GM18498 (cell line): ENCODE data around the gene MAP4K2.

ENCODE experiments used
- ATAC-seq: cut with Tn5 transposase; IDR thresholded peaks from one replicate; pipeline ENCODE4 v1.9.1; 2021; ENCODE audit warnings: mild to moderate bottlenecking, moderate library complexity; ENCODE audit not compliant: unreplicated experiment

The MAP4K2 gene

DNA sequence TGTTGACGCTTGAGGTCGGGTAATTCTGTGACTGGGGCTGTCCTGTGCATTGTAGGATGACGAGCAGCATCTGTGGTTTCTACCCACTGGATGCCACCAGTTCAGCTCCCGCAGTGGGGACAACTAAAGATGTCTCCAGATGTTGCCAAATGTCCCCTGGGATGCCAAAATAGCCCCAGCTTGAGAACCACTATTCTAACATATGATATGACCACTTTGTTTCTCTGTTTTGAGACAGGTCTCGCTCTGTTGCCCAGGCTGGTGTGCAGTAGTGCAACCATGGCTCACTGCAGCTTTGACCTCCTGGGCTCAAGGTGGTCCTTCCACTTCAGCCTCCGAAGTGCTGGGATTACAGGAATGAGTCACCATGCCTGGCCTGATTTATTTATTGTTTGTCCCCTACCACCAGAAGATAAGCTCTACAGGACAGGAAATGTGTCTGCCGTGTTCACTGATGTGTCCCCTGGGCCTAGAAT lies 11.7 kb upstream of the MAP4K2 start:
- peak; percentile 50 for ATAC-seq

GRCh38 chr11:64813826-64814225 lies 10.8 kb upstream of the MAP4K2 start:
- ATAC-seq, result no peak

DNA sequence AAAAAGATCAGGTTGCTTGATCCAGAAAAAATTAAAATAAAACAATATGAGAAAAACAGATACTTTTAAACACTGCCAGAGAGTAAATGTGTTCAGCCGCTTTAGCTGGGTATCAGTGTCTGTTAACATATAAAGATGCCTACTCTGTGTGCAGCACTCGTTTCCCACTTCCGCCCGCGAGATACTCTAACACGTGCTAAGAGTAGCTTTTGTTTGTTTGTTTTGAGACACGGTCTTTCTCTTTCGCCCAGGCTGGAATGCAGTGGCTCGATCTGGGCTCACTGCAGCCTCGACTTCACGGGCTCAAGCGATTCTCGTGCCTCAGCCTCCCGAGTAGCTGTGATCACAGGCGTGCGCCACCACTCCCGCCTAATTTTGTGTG lies 7.9 kb upstream of the MAP4K2 start:
- ATAC-seq, result no peak

- peak; percentile 72 for ATAC-seq
Measured at GRCh38 chr11:64810271-64810890, 7.4 kb upstream of the MAP4K2 start, which contains the start of gene MEN1. TSS of gene MEN1 (minus strand) at chr11:64810551. CDS start at chr11:64810109, 442 bp downstream.

DNA sequence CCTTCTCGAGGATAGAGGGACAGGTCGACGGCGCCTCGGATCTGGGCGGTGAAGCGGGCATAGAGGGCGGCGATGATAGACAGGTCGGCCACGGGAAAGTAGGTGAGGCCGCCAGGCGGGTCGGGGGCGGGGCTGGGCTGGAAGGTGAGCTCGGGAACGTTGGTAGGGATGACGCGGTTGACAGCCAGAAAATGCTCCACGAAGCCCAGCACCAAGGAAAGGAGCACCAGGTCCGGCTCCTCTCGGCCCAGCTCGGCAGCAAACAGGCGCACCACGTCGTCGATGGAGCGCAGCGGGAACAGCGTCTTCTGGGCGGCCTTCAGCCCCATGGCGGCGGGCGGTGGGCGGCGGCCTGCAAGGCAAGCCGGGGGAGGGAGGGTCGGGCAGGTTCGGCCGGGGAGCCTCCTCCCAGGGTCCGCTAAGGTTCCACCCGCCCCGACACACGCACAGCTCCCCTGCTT lies 6.8 kb upstream of the MAP4K2 start:
- ATAC-seq, result no peak

- ATAC-seq, result no peak
Measured at GRCh38 chr11:64805481-64805880, 2.5 kb upstream of the MAP4K2 start.

- no peak for ATAC-seq
Measured at GRCh38 chr11:64804346-64805210, 1.6 kb upstream of the MAP4K2 start.

DNA sequence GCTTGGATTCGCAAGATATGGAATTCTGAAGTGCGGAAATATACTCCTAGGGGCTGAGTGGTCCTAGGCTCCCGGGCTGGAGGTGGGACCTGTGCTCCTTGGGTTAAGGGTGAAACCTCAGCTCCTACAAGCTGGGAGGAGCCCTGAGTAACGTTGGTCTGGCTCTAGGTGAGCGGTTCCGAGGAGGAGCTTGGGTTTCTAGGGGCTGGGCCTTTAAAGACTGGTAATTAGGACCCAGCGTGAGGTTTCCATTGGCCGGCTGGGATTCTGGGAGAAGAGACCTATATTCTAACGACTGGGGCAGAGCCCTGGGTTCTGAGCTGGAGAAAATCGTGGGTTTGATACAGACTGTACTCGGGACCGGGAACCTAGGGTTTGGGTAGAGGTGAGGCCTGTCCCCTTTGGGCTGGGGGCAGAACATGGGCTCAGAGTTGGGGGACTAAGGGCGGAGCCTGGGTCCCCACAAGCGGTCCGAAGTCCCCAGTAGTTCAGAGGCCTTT lies 882 bp upstream of the MAP4K2 start:
- no peak for ATAC-seq

- peak; percentile 30 for ATAC-seq
Measured at GRCh38 chr11:64802370-64803157, 450 bp downstream of the MAP4K2 start.

DNA sequence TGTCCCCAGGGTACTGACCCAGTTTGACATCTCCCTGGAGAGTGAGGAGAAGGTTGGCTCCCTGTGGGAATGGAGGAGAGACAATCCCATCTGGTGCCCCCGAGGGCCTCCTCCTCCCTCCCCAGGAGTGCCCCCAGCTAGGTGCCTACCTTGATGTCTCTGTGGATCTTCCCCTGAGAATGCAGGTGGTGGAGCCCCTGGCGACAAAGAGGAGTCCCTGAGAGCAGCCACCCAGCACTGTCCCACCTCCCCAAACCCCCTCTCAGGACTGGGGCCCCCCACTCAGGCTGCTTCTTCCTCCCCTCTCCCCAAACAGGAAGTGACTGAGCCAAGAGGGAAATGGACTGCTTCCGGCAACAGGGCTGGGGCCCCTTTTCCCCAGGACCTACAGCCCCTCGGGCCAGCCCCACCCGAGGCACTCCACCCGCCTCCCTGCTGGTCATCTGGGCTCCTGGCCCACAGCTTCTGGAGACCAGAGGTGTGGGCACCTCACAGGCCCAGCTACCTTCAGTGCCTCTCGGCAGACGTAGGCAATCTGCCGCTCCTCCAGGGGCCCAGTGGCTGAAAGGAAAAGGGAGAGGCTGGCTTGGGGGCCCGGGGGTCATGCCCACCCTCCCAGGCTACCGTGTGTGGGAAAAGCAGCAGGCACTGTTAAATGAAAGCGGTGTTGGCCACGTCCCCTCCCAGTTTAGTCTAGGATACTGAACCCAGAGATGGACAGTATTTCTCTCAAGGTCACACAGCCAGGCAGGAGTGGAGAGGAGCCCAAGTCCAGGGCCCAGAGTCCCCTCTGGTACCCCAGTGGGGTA lies 1.2 kb downstream of the MAP4K2 start:
- ATAC-seq, result no peak

DNA sequence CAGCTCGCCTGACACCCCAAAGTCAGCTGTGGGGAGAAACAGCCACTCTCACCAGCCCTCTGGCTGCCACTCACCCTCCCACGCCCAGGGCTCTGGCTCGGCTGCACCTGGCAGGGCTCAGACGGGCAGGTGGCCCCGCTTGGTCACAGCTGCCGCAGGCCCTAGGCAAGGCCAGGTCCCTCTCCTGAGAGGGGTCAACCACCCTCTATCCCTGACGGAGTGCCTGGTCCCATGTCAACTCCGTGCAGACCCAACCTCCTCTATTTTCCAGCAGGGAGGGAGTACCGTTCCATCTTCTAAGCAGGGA lies 1.9 kb downstream of the MAP4K2 start:
- ATAC-seq, result no peak

DNA sequence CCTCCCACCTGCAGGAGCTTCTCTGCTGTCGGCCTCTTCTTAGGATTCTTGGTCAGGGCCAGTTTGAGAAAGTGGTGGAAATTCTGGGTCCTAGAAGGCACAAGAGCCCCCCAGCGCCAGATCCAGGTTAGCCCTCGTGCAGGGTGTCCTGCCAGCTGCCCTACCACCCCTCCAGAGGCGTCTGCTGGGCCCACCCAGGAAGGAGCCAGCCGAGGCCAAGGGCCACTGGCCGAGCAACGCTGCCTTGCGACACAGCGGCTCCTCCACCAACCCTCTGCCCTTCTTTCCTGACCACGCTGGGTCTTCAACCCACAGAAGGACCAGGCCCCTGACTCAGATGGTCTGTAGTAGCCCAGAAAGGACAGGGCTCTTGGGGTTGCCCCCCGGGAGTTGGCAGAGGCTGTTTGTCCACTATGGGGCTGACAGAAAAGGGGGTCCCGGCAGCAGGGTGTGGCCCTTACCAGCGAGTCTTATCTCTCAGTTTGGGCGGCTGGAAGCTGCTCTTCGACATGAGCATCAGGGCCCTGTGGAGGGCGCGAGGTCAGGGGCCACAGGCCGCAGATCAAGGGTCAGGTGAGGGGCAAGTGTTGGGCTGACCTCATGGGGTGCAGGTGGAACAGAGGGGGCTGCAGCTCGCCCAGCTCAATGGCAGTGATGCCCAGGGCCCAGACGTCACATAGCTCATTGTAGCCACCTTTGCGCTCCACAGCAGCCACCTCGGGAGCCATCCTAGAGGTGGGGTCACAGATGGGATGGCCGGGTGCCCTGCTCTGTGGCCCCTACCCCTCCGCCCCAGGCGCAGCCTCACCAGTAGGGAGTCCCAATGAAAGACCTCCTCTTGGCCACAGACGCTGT lies 2.5 kb downstream of the MAP4K2 start:
- no peak for ATAC-seq

- ATAC-seq, result no peak
Measured at GRCh38 chr11:64799623-64800302, 3.3 kb downstream of the MAP4K2 start.

- no peak for ATAC-seq
Measured at GRCh38 chr11:64799256-64799622, 3.8 kb downstream of the MAP4K2 start.

DNA sequence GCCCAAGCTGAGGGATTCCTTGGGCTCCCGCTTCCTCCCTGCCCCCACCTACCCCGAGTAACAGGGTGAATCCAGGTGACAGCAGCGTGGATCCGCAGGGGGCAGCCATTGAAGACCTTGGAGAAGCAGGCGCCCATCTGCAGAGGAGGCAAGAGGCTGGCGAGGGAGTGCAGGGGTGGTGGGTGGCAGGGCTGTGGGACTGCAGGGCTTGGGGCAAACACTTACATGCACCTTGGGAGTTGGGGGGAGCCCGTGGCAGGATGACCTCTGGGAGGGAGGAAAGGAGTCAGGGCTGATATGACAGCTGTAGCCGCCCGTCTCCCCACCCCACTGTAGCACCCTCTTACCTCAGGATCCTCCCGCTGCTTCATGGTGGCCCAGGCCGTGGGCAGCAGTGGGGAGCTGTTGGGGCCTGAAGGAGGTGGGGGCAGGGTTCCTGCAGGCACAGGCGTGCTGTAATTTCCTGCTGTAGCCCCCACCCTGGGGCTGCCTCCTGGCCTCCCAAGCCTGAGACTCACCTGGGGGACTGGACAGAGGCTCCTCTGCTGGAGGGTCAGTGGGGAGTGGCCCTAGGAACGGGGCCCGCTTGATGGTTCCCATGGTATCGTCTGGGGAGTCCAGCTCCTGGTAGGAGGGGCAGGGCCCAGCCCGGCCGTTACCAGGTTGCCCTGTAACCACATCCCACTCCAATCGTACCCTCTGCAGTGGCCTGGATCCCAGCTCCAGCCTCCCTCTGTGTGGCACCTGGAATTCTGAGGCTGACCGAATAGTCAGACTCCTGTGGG lies 6.1 kb downstream of the MAP4K2 start:
- no peak for ATAC-seq

- no peak for ATAC-seq
Measured at GRCh38 chr11:64796047-64796756, 6.8 kb downstream of the MAP4K2 start.

DNA sequence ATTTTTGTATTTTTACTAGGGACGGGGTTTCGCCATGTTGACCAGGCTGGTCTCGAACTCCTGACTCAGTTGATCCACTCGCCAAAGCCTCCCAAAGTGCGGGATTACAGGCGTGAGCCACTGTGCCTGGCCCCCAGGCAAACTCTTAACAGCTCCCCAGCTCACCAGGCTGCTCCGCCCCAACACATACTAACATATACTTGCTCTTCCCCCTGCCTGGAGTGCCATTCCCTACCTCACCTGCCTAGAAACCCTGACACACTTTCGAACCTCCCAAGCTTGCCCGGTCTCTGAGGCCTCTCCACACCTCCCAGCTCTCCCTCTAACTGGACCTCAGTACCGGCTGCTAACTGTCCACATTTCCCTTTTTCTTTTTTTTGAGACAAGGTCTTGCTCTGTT lies 8.5 kb downstream of the MAP4K2 start:
- ATAC-seq, result no peak
